Measurements from ENCODE around the gene LRRC36.

The LRRC36 gene

GRCh38 chr16:67426022-67426421 is 99.4 kb downstream of the LRRC36 start:
- DNase-seq (ENCODE audit: low spot score), result no peak

- no peak for DNase-seq (ENCODE audit: low spot score)
These were observed 100.3 kb downstream of the LRRC36 start for GRCh38 chr16:67426950-67427349.

GRCh38 chr16:67428146-67428731 is 101.6 kb downstream of the LRRC36 start:
- DNase-seq (ENCODE audit: low spot score), result peak; percentile 85

- DNase-seq (ENCODE audit: low spot score), result no peak
These were observed 102.6 kb downstream of the LRRC36 start for GRCh38 chr16:67429053-67429798.

- no peak for DNase-seq (ENCODE audit: low spot score)
These were observed 103.3 kb downstream of the LRRC36 start for GRCh38 chr16:67429799-67430503.

- no peak for DNase-seq (ENCODE audit: low spot score)
These were observed 103.9 kb downstream of the LRRC36 start for GRCh38 chr16:67430504-67430976.

- DNase-seq (ENCODE audit: low spot score), result no peak
These were observed 104.6 kb downstream of the LRRC36 start, which contains the start of gene HSD11B2 for GRCh38 chr16:67430977-67431774. Gene HSD11B2 (plus strand): TSS chr16:67431121. CDS start chr16:67431249, 128 bp downstream.

GRCh38 chr16:67431775-67432505 is 105.3 kb downstream of the LRRC36 start:
- DNase-seq (ENCODE audit: low spot score), result no peak

- no peak for DNase-seq (ENCODE audit: low spot score)
These were observed 105.9 kb downstream of the LRRC36 start for GRCh38 chr16:67432506-67432890.

GRCh38 chr16:67433131-67433719 is 106.6 kb downstream of the LRRC36 start:
- DNase-seq (ENCODE audit: low spot score), result no peak

Measured in cerebellar cortex (tissue), 1 donor.